Spleen (tissue), 11 donors: ENCODE data around the gene HSBP1L1. TPM values are rescaled to one million over a fixed set of nuclear protein-coding genes. Genes with fewer than 3 reads are reported as not detected.

Experiments
- DNase-seq: peaks from one replicate; pipeline ENCODE4 v3.0.0-alpha.2; 2020
- H3K27ac ChIP-seq, 8 donors: fragments of 200-600 bp; sonication (generic) in 7 of 8; 1 replicate in 4 of 8; 2 replicates in 4 of 8; pipeline versions ENCODE4 v1.5.0 to v1.8.0; 2016 to 2021; ENCODE audit warnings: inconsistent platforms in 4 of 8, mild to moderate bottlenecking in 4 of 8, moderate library complexity in 1 of 8
- H3K27me3 ChIP-seq, 7 donors: fragments of 200-600 bp; sonication (generic) in 6 of 7; replicated peaks in 1 of 7; 1 replicate in 4 of 7; 2 replicates in 3 of 7; pipeline versions ENCODE4 v1.5.0 to v1.8.0; 2016 to 2021; ENCODE audit warnings: inconsistent platforms in 3 of 7, mild to moderate bottlenecking in 1 of 7
- H3K36me3 ChIP-seq, 6 donors: fragments of 200-600 bp; sonication (generic) in 5 of 6; 1 replicate in 4 of 6; 2 replicates in 2 of 6; pipeline versions ENCODE4 v1.5.0 to v1.8.0; 2016 to 2021; ENCODE audit warnings: inconsistent platforms in 2 of 6
- H3K4me1 ChIP-seq, 6 donors: fragments of 200-600 bp; sonication (generic) in 5 of 6; 1 replicate in 3 of 6; 2 replicates in 3 of 6; pipeline versions ENCODE4 v1.5.0 to v1.8.0; 2016 to 2021; ENCODE audit warnings: inconsistent platforms in 3 of 6
- H3K4me3 ChIP-seq, 8 donors: fragments of 200-600 bp; sonication (generic) in 7 of 8; 1 replicate in 4 of 8; 2 replicates in 4 of 8; pipeline versions ENCODE4 v1.5.0 to v1.8.0; 2016 to 2021; ENCODE audit warnings: inconsistent platforms in 4 of 8, mild to moderate bottlenecking in 4 of 8, moderate library complexity in 2 of 8
- H3K9me3 ChIP-seq, 8 donors: fragments of 200-600 bp; sonication (generic) in 7 of 8; 1 replicate in 4 of 8; 2 replicates in 4 of 8; pipeline versions ENCODE4 v1.5.0 to v1.8.0; 2016 to 2021; ENCODE audit warnings: inconsistent platforms in 4 of 8
- POLR2A ChIP-seq, 3 donors: fragments of 450-650 bp; IDR thresholded peaks; one replicate each; pipeline ENCODE4 v1.5.1; 2017; ENCODE audit warnings: antibody characterized with exemption in 3 of 3, mild to moderate bottlenecking in 1 of 3
- POLR2AphosphoS5 ChIP-seq, 3 donors: sonication (generic); formaldehyde crosslinking; IDR thresholded peaks; one replicate each; pipeline ENCODE4 v1.5.1; 2017; ENCODE audit warnings: antibody characterized with exemption in 3 of 3
- WGBS, 5 donors: extraction: QIAGEN DNeasy Blood & Tissue Kit in 3 of 5; methylation state at CpG; one replicate each; pipeline versions ENCODE4 v1.1.5 to v1.1.7; 2013 to 2018; 5-methylcytosine and 5-hydroxymethylcytosine counted together
- intact Hi-C: fragments of 100-400 bp; cut with DNase I; formaldehyde crosslinking; loops from one replicate; pipeline ENCODE4 v1.15.0; 2023; ENCODE audit warnings: low total_unique reads
- polyA plus RNA-seq, 3 donors: library from polyadenylated mRNA; stranded (reverse); fragments of 200-250 nt; gene quantifications; one replicate each; pipeline ENCODE4 v1.2.1, GENCODE V29; 2013
- total RNA-seq, 7 donors: library from RNA; depleted of rRNA in 3 of 7; stranded (reverse); fragments of >200 nt in 3 of 7; fragmentation: NEBNext Ultra II Directional in 4 of 7; extraction: Animal tissue kit (Norgen Biotek cat#: 25700) in 4 of 7; gene quantifications; one replicate each; pipeline versions ENCODE4 v1.1.0 to v1.2.1, GENCODE V29; 2016 to 2021
- TF ChIP-seq, protein P1 (sequence below), 11 experiments: fragments of 200-600 bp in 7 of 11; fragments of 450-650 bp in 4 of 11; sonication (generic) in 4 of 11; IDR thresholded peaks in 8 of 11; conservative IDR thresholded peaks in 3 of 11; 1 replicate in 7 of 11; 2 replicates in 4 of 11; pipeline versions ENCODE4 v1.4.0 to v1.8.0; 2016 to 2021; ENCODE audit warnings: antibody characterized with exemption in 11 of 11, inconsistent platforms in 4 of 11, mild to moderate bottlenecking in 1 of 11
- donor health status: healthy with polysubstance abuse.
- donor health status: DM: no; HTN: no; CAD: no; lungs with moderate emphysema.
- donor health status: DM: no; HTN: no; CAD: no.
- donor health status: Bipolar disorder and iron deficiency.
- donor health status: healthy.
- donor health status: DM: no; HTN: no; CAD: no.
- donor health status: DM: yes; HTN: yes; CAD: no.

HSBP1L1 gene
- total and polyA plus RNA-seq, 10 donors, result 10.0 to 36.4 (median 18.8) TPM

DNA sequence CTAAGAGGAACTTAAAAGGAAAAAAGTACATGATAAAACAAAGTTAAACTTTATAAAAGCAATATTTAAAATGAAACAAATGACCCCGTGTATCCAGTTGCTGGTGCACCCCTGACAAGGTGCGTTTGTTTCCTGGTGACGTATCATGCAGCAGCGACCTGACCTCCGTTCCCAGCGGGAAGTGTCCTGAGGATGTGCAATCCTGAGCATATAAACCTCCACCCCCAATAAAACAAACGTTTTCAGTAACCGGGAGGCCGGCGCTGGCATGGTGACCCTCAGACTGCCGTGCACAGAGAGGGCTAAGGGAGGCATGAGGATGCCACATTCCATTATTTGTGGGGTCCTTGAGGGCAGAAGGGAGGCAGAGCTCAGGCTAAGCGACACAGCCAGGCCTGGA, 27.8 kb upstream of the HSBP1L1 start:
- WGBS, 5 donors, result 94 to 98% (median 95%) methylated on average over 12 of the region's 12 CpGs
- Histone ChIP-seq H3K4me3 (no peak overlapping the region), H3K9me3 (peaks cover 7 to 60% (median 46%) of the 10 kb centered on the region in 8 donors), H3K27ac (no peak overlapping the region), H3K27me3 (no peaks in the 10 kb centered on the region), H3K4me1 (peaks cover 0 to 32% (median 7%) of the 10 kb centered on the region in 6 donors), H3K36me3 (peaks cover 0 to 100% (median 60%) of the 10 kb centered on the region in 6 donors)
- no peak for TF ChIP-seq POLR2AphosphoS5 (IDR thresholded peaks at IDR 0.05)
- no peak for TF ChIP-seq POLR2A (IDR thresholded peaks at IDR 0.05)
- TF ChIP-seq, protein P1, sequence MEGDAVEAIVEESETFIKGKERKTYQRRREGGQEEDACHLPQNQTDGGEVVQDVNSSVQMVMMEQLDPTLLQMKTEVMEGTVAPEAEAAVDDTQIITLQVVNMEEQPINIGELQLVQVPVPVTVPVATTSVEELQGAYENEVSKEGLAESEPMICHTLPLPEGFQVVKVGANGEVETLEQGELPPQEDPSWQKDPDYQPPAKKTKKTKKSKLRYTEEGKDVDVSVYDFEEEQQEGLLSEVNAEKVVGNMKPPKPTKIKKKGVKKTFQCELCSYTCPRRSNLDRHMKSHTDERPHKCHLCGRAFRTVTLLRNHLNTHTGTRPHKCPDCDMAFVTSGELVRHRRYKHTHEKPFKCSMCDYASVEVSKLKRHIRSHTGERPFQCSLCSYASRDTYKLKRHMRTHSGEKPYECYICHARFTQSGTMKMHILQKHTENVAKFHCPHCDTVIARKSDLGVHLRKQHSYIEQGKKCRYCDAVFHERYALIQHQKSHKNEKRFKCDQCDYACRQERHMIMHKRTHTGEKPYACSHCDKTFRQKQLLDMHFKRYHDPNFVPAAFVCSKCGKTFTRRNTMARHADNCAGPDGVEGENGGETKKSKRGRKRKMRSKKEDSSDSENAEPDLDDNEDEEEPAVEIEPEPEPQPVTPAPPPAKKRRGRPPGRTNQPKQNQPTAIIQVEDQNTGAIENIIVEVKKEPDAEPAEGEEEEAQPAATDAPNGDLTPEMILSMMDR (IDR thresholded peaks at IDR 0.05 in 8 of 11, conservative IDR thresholded peaks at IDR 0.05 in 3 of 11), result no peak
- peak; percentile 66 for DNase-seq
- intact Hi-C loops, result no loop called here

DNA sequence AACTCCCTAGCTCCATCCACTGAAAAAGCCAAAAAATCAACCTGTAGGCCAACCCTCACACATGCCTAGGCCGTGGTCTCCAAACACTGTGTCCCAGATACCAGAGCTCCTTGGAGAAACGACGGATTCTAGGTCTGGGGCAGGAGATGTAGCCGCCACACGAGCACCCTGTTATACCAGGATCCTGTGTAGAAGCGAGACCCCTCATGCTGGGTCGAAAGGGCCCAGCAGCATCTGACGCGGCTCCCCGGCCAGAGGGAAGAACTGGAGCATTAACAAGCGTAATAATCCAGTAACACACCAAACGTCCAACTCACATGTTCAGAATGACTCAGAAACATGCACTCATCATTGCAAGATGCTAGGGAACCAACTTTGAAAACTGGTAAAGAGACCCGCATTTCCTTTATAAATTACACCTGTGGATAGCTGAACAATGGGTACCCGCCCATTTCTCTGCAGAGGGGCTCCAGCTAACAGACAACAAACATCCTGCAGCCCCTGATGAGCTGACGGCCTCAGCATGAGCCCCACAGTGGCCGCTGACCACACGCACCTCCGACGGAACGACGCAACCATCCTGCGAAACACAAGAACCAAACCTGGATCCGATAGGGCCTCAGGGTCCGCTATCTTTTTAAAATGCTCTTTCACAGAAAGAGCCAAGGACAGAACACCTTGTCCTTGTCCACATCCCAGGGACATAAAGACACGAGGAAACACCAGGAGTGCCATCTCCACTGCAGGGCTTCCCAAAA, 27.2 kb upstream of the HSBP1L1 start:
- Histone ChIP-seq H3K36me3 (peaks cover 0 to 100% (median 67%) of the 10 kb centered on the region in 6 donors), H3K9me3 (peaks cover 6 to 53% (median 39%) of the 10 kb centered on the region in 8 donors), H3K27me3 (no peaks in the 10 kb centered on the region), H3K4me1 (peaks cover 0 to 35% (median 7%) of the 10 kb centered on the region in 6 donors), H3K27ac (no peak overlapping the region), H3K4me3 (no peak overlapping the region)
- TF ChIP-seq, protein P1 (IDR thresholded peaks at IDR 0.05 in 8 of 11, conservative IDR thresholded peaks at IDR 0.05 in 3 of 11), result no peak
- TF ChIP-seq POLR2AphosphoS5 (IDR thresholded peaks at IDR 0.05), result no peak
- TF ChIP-seq POLR2A (IDR thresholded peaks at IDR 0.05), result no peak
- 95 to 97% (median 96%) methylated on average over 25 of the region's 25 CpGs for WGBS, 5 donors
- DNase-seq, result no peak
- intact Hi-C loops, result no loop called here

DNA sequence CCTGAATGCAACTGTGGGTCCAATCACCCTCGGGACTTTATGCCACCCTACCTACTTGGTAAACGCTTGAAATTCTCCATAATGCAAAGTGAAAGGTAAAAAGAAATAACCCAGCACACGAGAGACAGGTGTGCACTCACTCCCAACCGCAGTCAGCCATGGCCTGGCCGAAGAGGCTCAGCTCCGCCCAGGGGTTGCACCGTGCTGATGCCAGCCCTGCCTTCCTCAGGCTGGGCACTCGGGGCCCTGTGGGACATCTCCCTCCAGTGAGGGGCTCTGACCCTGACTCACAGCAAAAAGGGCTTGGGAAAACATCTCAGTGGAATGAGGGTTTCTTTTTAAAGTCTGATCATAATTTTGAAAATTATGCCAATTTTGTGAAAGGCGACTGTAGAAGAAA, 26.2 kb upstream of the HSBP1L1 start:
- intact Hi-C loops, result no loop called here
- TF ChIP-seq, protein P1 (IDR thresholded peaks at IDR 0.05 in 8 of 11, conservative IDR thresholded peaks at IDR 0.05 in 3 of 11), result no peak
- no peak for TF ChIP-seq POLR2A (IDR thresholded peaks at IDR 0.05)
- no peak for TF ChIP-seq POLR2AphosphoS5 (IDR thresholded peaks at IDR 0.05)
- H3K27ac ChIP-seq, result peak overlapping the region in 1 of 8 donors; percentile 3
- peak; percentile 55 for DNase-seq
- 92 to 96% (median 94%) methylated on average over 9 of the region's 9 CpGs for WGBS, 5 donors
- H3K27me3 ChIP-seq, result no peaks in the 10 kb centered on the region
- H3K4me3 ChIP-seq, result no peak overlapping the region
- peaks cover 0 to 100% (median 74%) of the 10 kb centered on the region in 6 donors for H3K36me3 ChIP-seq
- H3K9me3 ChIP-seq, result peaks cover 0 to 44% (median 30%) of the 10 kb centered on the region in 8 donors
- peaks cover 0 to 44% (median 9%) of the 10 kb centered on the region in 6 donors for H3K4me1 ChIP-seq

DNA sequence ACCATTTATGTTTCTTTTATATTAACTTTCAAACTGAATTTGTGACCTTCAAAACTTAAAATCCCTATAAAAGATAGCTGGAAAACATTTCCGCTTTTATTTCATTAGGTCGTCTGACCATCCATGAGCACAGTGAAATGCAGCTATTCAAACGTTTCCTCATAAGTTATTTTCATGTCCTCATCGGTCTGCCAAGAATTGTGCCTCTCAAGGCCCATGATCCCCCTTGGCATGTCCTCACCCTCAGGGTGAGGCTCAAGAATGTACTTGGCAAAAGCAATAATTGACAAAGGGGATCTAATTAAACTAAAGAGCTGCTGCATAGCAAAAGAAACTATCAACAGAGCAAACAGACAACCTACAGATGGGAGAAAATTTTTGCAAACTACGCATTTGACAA, 25.3 kb upstream of the HSBP1L1 start:
- H3K4me3 ChIP-seq, result no peak overlapping the region
- TF ChIP-seq, protein P1 (IDR thresholded peaks at IDR 0.05 in 8 of 11, conservative IDR thresholded peaks at IDR 0.05 in 3 of 11), result no peak
- TF ChIP-seq POLR2A (IDR thresholded peaks at IDR 0.05) (no peak), POLR2AphosphoS5 (IDR thresholded peaks at IDR 0.05) (no peak)
- no peak for DNase-seq
- H3K4me1 ChIP-seq, result peaks cover 0 to 49% (median 13%) of the 10 kb centered on the region in 6 donors
- peaks cover 0 to 35% (median 21%) of the 10 kb centered on the region in 8 donors for H3K9me3 ChIP-seq
- H3K27ac ChIP-seq, result peak overlapping the region in 3 of 8 donors; percentile 3 to 29 (median 24)
- peaks cover 0 to 100% (median 68%) of the 10 kb centered on the region in 6 donors for H3K36me3 ChIP-seq
- WGBS, 5 donors, result 68 to 80% (median 76%) methylated on average over 5 of the region's 5 CpGs
- H3K27me3 ChIP-seq, result no peaks in the 10 kb centered on the region
- intact Hi-C loops, result no loop called here
